DOHH2 (cell line): ENCODE data around the gene ITGA1.

ENCODE experiments used
- CTCF ChIP-seq: fragments of 200-600 bp; sonication (generic); IDR thresholded peaks from one replicate; pipeline ENCODE4 v1.5.1; 2014; ENCODE audit warnings: antibody characterized with exemption, mild to moderate bottlenecking, low read depth, low read length; ENCODE audit not compliant: poor library complexity, severe bottlenecking
- EZH2phosphoT487 ChIP-seq: fragments of 200-600 bp; sonication (generic); IDR thresholded peaks from 2 replicates; pipeline ENCODE4 v1.6.1; 2017; ENCODE audit warnings: borderline replicate concordance, mild to moderate bottlenecking, antibody characterized with exemption, low read length, moderate library complexity, mixed read lengths

- TF ChIP-seq CTCF (no peak), EZH2phosphoT487 (no peak)
These were observed 197.6 kb downstream of the ITGA1 start for GRCh38 chr5:52985306-52985705.
